Cardiac fibroblast (primary cell): Measurements from ENCODE around the gene RPN2.

Experiments used
- DNase-seq, 2 donors: peaks; one replicate each; pipeline versions ENCODE4 v3.0.0 to v3.0.0-alpha.2; 2010; ENCODE audit warnings: low read depth in 2 of 2
- H3K4me3 ChIP-seq, 2 donors: replicated peaks in 1 of 2; 1 replicate in 1 of 2; 2 replicates in 1 of 2; pipeline ENCODE4 v1.5.1; 2011; ENCODE audit warnings: low read depth in 2 of 2, low read length in 2 of 2, mild to moderate bottlenecking in 2 of 2, moderate library complexity in 1 of 2
- TF ChIP-seq, protein P1 (sequence below): IDR thresholded peaks from one replicate; pipeline ENCODE4 v1.5.1; 2011; ENCODE audit warnings: low read depth, mild to moderate bottlenecking, low read length, inconsistent platforms

The RPN2 gene

DNA sequence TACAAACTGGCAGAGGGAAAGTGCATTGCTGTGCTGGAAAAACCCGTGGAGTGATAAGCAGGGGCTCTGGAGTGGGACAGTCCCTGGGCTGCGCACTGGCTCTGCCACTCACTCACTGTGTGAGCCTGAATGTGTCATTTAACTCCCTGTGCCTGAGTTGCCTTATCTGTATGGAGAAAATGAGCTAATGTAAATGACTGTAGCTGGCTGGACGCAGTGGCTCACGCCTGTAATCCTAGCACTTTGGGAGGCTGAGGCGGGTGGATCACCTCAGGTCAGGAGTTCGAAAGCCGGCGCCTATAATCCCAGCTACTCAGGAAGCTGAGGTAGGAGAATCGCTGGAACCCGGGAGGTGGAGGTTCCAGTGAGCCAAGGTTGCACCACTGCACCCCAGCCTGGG, 18.4 kb upstream of the RPN2 start:
- no peak for DNase-seq
- TF ChIP-seq, protein P1, sequence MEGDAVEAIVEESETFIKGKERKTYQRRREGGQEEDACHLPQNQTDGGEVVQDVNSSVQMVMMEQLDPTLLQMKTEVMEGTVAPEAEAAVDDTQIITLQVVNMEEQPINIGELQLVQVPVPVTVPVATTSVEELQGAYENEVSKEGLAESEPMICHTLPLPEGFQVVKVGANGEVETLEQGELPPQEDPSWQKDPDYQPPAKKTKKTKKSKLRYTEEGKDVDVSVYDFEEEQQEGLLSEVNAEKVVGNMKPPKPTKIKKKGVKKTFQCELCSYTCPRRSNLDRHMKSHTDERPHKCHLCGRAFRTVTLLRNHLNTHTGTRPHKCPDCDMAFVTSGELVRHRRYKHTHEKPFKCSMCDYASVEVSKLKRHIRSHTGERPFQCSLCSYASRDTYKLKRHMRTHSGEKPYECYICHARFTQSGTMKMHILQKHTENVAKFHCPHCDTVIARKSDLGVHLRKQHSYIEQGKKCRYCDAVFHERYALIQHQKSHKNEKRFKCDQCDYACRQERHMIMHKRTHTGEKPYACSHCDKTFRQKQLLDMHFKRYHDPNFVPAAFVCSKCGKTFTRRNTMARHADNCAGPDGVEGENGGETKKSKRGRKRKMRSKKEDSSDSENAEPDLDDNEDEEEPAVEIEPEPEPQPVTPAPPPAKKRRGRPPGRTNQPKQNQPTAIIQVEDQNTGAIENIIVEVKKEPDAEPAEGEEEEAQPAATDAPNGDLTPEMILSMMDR = no peak
- H3K4me3 ChIP-seq = no peak overlapping the region

DNA sequence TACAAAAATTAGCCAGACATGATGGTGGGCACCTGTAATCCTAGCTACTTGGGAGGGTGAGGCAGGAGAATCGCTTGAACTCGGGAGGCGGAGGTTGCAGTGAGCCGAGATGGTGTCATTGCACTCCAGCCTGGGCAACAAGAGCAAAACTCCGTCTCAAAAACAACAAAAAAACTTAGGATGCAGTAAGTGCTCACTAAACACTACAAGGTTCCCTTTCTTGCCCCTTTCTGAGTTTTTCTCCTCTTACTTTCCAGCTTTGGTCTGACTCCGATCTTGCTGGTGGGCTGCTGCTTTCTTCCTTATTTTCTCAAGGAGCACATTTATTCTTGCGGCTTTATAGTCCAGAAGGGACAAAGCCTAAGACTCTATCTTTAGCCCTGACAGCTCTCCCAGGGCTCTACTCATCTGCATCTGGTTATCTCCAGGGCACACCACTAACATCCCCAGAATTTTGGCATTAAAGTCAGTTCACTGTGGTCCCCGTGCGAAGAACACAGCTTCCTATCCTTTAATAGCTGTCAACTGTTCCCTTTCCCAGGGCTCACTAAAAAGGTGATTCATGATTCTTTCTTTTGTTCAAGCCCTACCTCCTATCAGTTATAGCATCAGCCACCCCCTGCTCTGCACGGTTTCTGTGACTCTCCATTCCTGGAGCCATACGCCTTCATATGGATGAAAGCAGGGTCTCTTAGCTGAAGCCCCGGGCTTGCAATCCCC, 17.1 kb upstream of the RPN2 start:
- no peak overlapping the region for H3K4me3 ChIP-seq
- TF ChIP-seq, protein P1 = no peak
- DNase-seq = no peak

DNA sequence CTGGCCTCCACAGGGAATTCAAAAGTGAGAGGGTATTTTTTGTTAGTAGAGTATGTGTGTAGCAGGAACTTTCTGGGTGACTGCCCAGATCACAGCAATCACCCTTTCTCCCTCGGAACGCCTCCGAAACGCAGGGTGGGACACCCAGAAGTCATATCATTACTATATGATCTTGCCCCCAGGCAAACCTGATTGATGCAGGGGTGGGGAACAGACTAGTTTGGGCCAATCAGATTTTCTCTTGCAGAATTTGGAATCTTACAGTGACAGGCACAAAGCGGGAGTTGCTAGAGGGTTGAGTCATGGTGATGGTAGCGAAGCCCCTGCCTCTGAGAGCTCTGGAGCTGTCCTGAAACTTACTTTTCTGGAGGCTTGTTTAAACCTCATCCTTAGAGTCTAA, 16.5 kb upstream of the RPN2 start:
- TF ChIP-seq, protein P1 = no peak
- H3K4me3 ChIP-seq = no peak overlapping the region
- no peak for DNase-seq

DNA sequence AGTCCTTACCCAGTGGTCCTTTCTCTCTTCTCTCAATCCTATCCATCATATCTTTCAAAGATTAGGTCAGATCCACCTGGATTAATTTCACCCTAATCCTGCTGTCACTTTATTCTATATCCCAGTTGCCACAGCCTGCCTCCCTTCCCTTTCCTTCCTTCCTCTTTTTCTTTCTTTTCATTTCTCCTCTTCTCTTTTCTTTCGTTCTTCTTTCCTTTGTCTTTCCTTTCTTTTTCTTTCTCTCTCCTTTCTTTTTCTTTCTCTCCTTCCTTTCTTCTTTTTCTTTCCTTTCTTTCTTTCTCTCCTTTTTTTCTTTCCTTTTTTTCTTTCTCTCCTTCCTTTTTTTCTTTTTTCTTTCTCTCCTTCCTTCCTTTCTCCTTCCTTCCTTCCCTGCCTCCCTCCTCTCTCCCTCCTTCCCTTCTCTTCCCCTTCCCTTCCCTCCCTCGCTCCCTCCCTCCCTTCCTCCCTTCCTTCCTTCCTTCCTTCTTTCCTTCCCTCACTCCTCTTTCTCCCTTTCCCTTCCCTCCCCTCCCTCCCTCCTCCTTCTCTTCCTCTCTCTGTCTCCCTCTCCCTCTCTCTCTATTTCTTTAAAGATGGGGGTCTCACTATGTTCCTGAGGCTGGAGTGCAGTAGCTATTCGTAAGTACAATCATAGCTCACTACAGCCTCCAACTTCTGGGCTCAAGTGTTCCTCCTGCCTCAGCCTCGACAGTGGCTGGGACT, 15.1 kb upstream of the RPN2 start:
- TF ChIP-seq, protein P1 = no peak
- DNase-seq = no peak
- H3K4me3 ChIP-seq = no peak overlapping the region

DNA sequence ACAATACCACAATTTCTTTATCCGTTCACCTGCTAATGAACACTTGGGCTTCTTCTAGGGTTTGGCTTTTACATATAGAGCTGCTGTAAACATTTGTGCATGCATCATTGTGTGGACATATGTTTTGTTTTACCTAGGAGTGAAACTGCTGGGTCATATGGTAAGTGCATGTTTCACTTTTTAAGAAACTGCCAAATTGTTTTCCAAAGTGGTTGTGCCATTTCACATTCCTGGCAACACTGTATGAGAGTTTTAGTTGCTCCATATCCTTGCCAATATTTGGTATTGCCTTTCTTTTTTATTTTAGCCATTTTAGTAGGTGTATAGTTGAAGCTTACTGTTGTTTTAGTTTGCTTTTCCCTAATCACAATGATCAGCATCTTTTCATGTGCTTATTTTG, 14.1 kb upstream of the RPN2 start:
- no peak for DNase-seq
- H3K4me3 ChIP-seq = no peak overlapping the region
- TF ChIP-seq, protein P1 = no peak

DNA sequence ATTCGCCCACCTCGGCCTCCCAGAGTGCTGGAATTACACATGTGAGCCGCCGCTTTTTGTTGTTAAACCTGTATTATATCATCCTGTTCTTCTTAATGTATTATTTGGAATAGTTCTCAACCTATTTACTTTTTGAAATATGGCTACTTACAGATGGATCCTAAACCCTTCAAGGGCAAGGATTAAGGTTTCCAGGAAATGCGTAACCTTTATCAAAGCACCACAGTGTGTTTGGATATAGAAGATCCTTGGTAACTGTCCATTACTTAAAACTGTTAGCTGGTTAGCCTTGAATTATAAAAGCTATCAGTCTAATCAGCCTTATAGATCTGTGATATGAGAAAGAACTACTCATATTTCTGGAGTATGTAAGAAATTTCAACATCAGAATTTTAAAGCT, 12.3 kb upstream of the RPN2 start:
- no peak for DNase-seq
- TF ChIP-seq, protein P1 = no peak

More for the DNA sequence above, 12.3 kb upstream of the RPN2 start:
- H3K4me3 ChIP-seq = no peak overlapping the region
